HG02588 (cell line): ENCODE measurements around the gene STRAP.
"Not testable (repeated sequence)": the region's sequence is repeated elsewhere in the genome, so short reads cannot be mapped to it uniquely, and the experiment has no call there.

Experiments used
- ATAC-seq: cut with Tn5 transposase; IDR thresholded peaks from one replicate; pipeline ENCODE4 v1.9.1; 2021; ENCODE audit warnings: mild to moderate bottlenecking, moderate library complexity; ENCODE audit not compliant: unreplicated experiment

The STRAP gene

GRCh38 chr12:15868186-15868585 lies 14.0 kb upstream of the STRAP start:
- no peak for ATAC-seq

GRCh38 chr12:15873556-15873955 lies 8.6 kb upstream of the STRAP start:
- no peak for ATAC-seq

GRCh38 chr12:15874556-15875145 lies 7.5 kb upstream of the STRAP start:
- not testable (repeated sequence) for ATAC-seq

DNA sequence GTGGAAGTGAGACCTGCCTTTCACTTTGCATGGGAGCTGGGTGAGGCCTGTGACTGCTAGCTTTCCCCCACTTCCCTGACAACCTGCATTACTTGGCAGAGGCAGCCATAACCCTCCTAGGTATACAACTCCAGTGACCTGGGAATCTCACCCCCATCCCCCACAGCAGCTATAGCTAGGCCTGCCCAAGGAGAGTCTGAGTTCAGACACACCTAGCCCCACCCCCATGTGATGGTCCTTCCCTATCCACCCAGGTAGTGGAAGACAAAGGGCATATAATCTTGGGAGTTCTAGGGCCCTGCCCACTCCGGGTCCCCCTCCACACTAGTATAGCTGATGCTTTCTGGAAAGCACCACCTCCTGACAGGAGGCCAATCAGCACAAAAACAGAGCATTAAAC lies 6.3 kb upstream of the STRAP start:
- no peak for ATAC-seq

DNA sequence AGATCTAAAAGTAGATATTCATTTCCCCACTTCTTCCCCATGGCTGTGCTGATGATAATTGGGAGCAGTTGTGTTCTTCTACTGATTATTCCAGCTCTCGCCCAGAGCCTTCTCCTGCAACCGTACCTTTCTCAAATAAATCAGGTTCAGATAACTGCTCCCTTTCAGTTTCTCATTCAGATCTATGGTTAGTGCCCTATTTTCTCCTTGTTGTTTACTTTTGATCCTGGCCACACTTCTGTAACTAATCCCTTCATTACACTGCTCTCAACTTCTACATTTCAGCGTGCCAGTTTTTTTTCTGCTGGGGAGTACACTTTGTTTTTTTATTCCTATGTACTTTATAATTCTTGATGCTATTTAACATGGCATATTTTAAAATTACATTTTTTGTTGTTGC lies 2.8 kb upstream of the STRAP start:
- ATAC-seq: no peak

DNA sequence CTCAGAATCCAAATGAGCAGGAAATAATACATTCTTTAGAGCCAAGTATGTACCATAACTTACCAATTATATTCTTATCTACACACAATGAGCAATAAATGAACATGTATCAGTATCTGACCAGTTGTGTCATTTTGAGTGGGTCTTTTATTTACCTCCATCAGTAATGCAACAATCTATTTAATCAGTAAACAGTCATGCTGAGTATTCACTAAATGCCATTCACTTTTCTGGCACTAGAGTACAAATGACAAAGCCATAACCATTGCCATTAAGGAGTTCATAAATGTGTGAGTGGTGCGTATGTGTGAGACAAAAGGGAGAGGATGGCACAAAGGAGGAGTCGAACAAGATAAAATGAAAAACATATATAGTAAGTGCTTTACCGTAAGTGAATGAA lies 1.5 kb upstream of the STRAP start:
- ATAC-seq: no peak

- no peak for ATAC-seq
These were observed 1.3 kb downstream of the STRAP start for GRCh38 chr12:15883536-15883935.

DNA sequence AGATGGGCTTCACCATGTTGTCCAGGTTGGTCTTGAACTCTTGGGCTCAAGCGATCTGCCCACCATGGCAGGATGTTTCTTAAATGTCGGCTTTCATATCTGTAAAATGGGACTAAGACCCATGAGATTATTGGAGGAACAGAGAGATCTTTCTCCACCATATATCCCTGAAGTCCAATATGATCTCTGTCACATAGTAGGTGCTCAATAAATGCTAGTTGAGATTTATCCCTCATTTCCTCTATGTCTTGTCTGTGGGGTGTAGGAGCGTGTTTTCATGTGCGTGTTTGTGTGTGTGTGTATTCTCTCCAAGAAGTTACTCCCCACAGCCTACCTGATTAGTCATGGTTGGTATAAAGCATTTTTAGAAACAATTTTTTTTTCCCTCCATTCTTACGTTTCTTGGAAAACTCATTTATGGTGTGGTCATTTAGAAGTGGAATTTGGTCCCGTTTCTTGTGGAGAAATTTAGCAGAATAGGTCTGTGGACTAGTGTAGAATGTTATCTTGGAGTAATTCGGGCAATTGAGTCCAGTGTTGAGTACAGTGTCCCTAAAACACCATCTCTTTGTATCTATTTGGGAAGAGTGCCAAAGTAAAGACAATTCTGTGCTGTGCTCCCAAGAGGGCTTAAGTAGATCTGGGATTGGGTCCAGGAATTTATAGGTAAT lies 4.3 kb downstream of the STRAP start:
- ATAC-seq: no peak

GRCh38 chr12:15887043-15887817 lies 5.0 kb downstream of the STRAP start:
- no peak for ATAC-seq

DNA sequence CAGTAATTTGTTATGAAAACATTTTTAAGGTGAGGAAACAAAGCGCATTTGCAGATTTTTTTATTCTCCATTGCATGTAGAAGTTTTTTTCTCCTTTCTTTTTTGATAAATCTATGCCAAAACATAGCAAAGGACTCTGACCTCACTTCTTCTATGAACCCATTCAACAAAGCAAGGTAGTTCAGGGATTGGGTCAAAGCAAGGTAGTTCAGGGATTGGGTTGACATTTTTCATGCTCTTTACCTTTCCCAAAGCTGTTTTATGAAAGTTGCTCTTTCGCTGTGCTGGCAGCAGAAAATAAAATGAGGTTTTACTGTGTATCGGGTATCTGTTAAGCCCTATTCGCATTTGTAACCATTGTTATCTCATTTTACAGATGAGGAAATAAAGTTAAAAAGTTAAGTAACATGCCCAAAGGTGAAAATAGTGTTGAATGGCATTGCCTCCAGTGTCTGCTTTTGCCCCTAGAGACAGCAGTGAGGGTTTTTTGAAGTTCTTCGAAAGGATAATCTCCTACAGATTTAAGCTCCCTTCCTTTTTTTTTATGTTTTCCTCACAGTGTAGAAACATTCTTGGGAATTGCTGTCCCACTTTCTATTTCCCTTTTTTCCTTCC lies 10.6 kb downstream of the STRAP start:
- no peak for ATAC-seq

- no peak for ATAC-seq
These were observed 11.1 kb downstream of the STRAP start for GRCh38 chr12:15893260-15893659.

DNA sequence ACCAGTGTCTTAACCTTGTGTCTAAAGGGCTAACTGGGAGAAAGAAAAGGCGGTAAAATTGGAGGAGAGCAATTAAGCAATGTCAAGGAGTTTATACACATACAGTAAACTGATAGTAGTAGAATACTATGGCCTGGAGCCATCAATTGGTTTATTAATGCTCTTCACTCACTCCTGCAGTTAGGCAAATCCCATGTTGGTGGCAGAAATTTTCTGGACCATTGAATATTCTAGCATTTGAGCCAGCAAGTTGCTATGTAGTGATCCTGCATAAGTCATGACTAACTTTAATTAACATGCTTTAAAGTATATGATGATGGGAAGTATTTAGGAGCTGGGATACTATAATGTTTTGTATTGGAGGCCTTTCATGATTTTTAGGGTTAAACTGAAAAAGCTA lies 14.7 kb downstream of the STRAP start:
- no peak for ATAC-seq

DNA sequence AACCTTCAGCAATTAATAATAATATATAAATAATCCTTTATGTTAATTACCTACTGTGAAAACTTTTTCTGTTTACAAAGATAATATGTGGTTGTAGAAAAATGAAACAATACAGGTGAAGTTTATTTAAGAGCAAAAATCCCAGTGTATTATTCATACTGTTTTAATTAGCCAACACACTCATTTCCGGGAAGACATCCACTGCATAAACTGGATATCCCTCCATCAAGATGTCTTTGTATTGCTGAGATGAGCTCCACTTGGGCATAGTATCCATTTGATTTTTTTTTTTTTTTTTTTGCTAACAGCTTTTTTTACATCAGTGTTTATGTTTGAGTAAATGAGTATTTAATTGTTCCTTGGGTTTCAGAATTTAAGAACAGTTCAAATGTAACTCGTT lies 15.2 kb downstream of the STRAP start:
- no peak for ATAC-seq

GRCh38 chr12:15899282-15899870 lies 17.2 kb downstream of the STRAP start:
- no peak for ATAC-seq

- ATAC-seq: no peak
These were observed 22.3 kb downstream of the STRAP start for GRCh38 chr12:15904378-15904920.

GRCh38 chr12:15910468-15910863 lies 28.3 kb downstream of the STRAP start:
- ATAC-seq: no peak

GRCh38 chr12:15910864-15911721 lies 28.9 kb downstream of the STRAP start, which contains the start of gene DERA:
Gene DERA (plus strand): TSS chr12:15911332. CDS start chr12:15911384, 52 bp downstream.
- ATAC-seq: peak; percentile 97

DNA sequence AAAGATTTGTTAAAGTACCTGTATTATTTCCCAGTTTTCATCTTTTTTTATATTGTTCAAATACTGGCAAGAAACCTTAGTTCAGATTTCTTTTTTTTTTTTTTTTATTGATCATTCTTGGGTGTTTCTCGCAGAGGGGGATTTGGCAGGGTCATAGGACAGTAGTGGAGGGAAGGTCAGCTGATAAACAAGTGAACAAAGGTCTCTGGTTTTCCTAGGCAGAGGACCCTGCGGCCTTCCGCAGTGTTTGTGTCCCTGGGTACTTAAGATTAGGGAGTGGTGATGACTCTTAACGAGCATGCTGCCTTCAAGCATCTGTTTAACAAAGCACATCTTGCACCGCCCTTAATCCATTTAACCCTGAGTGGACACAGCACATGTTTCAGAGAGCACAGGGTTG lies 29.7 kb downstream of the STRAP start:
- ATAC-seq: not testable (repeated sequence)

- not testable (repeated sequence) for ATAC-seq
These were observed 31.9 kb downstream of the STRAP start for GRCh38 chr12:15914131-15914530.

DNA sequence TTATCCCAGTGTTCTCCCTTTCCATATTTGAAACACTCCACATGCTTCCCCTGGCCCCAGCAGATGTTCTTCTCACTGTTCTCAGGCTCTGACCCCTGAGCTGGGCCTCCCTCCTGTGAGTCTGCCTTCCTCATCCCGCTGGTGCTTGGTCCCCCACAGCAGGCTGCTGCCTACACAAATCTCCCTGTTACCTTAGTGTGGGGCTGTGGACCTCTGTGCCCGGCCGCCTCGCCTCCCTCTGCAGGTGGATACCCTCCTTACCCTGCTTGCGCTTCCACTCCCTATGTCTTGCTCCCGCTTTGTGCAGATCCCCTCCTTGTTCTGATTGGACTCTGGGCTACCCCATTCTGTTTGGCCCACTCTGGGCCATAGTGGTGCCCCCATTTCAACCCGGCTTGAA lies 35.9 kb downstream of the STRAP start:
- no peak for ATAC-seq
